Measurements from ENCODE around the gene WNT7B.

DNA sequence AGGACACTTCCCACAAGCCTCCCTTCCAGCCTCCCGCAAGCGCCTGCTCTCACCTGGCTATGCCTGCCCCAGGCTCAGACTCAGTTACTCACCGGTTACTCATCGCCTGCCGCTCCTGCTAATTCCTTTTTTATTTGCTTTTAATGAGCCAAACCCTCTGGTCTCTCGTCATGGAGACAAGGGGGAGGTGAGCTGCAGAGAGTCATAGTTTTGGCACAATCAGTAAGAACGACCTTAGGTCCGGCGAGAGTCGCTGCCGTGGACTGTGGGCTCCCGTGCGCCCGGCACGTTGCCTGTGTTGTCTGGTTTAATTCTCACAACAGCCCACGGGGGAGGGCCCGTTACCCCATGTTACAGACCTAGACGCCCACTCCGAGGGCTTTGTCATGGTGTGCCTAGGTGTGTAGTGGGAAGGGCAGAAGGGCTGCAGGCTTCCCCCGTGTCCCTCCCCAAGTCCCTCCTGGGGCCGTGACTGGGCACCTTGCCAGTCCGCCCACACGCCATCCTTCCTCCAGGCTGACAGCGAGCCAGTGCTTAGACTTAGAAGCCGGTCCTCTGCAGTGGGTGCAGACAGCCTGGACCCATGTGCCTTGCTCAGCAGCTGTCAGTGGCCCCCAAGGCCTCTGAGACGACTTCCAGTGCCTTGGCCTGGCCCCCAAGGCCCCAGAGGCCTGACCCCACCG lies 42.2 kb downstream of the WNT7B start:
- TF ChIP-seq ZNF384 (IDR thresholded peaks at IDR 0.05), result no peak
- no peak for TF ChIP-seq SP1 (IDR thresholded peaks at IDR 0.05)
- no peak for TF ChIP-seq FOXM1 (IDR thresholded peaks at IDR 0.05; ENCODE audit: borderline replicate concordance)
- no peak for TF ChIP-seq BHLHE40 (IDR thresholded peaks at IDR 0.05; ENCODE audit: borderline replicate concordance)
- no peak for TF ChIP-seq TARDBP (IDR thresholded peaks at IDR 0.05)
- no peak for TF ChIP-seq L3MBTL2 (conservative IDR thresholded peaks at IDR 0.05)
- no peak for TF ChIP-seq ARNT (IDR thresholded peaks at IDR 0.05)
- TF ChIP-seq SUZ12 (IDR thresholded peaks at IDR 0.05), result no peak
- no peak for TF ChIP-seq ELF4 (IDR thresholded peaks at IDR 0.05)
- TF ChIP-seq HDGF (IDR thresholded peaks at IDR 0.05; ENCODE audit: borderline replicate concordance), result no peak
- no peak for TF ChIP-seq FOXK2 (IDR thresholded peaks at IDR 0.05)
- TF ChIP-seq, protein P1, sequence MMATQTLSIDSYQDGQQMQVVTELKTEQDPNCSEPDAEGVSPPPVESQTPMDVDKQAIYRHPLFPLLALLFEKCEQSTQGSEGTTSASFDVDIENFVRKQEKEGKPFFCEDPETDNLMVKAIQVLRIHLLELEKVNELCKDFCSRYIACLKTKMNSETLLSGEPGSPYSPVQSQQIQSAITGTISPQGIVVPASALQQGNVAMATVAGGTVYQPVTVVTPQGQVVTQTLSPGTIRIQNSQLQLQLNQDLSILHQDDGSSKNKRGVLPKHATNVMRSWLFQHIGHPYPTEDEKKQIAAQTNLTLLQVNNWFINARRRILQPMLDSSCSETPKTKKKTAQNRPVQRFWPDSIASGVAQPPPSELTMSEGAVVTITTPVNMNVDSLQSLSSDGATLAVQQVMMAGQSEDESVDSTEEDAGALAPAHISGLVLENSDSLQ (IDR thresholded peaks at IDR 0.05), result no peak

All from HEK293T (cell line).